CD4-positive, alpha-beta T cell treated with Interleukin-4 for 1 hour (primary cell): ENCODE measurements around the gene MAGOH.

Experiments
- DNase-seq, 2 donors: peaks; one replicate each; pipeline ENCODE4 v3.0.0-alpha.2; 2020 to 2022

The MAGOH gene

GRCh38 chr1:53270107-53270506 is 31.8 kb upstream of the MAGOH start:
- no peak for DNase-seq

GRCh38 chr1:53267761-53268160 is 29.4 kb upstream of the MAGOH start:
- DNase-seq: no peak

- no peak for DNase-seq
Observed at GRCh38 chr1:53266038-53266437, 27.7 kb upstream of the MAGOH start.

GRCh38 chr1:53265581-53265980 is 27.3 kb upstream of the MAGOH start:
- no peak for DNase-seq

- DNase-seq: no peak
Observed at GRCh38 chr1:53264048-53264447, 25.7 kb upstream of the MAGOH start.

- DNase-seq: no peak
Observed at GRCh38 chr1:53262000-53262399, 23.7 kb upstream of the MAGOH start.

GRCh38 chr1:53260631-53261247 is 22.4 kb upstream of the MAGOH start:
- DNase-seq: no peak

GRCh38 chr1:53259932-53260331 is 21.6 kb upstream of the MAGOH start:
- DNase-seq: no peak

GRCh38 chr1:53258216-53258615 is 19.9 kb upstream of the MAGOH start:
- DNase-seq: no peak

GRCh38 chr1:53257454-53258081 is 19.2 kb upstream of the MAGOH start:
- no peak for DNase-seq

GRCh38 chr1:53256511-53257453 is 18.5 kb upstream of the MAGOH start:
- DNase-seq: no peak

GRCh38 chr1:53255031-53255430 is 16.7 kb upstream of the MAGOH start:
- DNase-seq: no peak

GRCh38 chr1:53254011-53254640 is 15.8 kb upstream of the MAGOH start:
- no peak for DNase-seq

- DNase-seq: no peak
Observed at GRCh38 chr1:53250325-53250724, 12.0 kb upstream of the MAGOH start.

GRCh38 chr1:53249706-53250105 is 11.4 kb upstream of the MAGOH start:
- no peak for DNase-seq

- no peak for DNase-seq
Observed at GRCh38 chr1:53246261-53247134, 8.2 kb upstream of the MAGOH start.

GRCh38 chr1:53244141-53244540 is 5.8 kb upstream of the MAGOH start:
- no peak for DNase-seq

GRCh38 chr1:53242381-53242780 is 4.1 kb upstream of the MAGOH start:
- no peak for DNase-seq

- no peak for DNase-seq
Observed at GRCh38 chr1:53241828-53242227, 3.5 kb upstream of the MAGOH start.

- DNase-seq: no peak
Observed at GRCh38 chr1:53237638-53238037, 680 bp downstream of the MAGOH start.

GRCh38 chr1:53220962-53221286 is 17.4 kb downstream of the MAGOH start:
- DNase-seq: no peak

- peak; percentile 91 to 92 for DNase-seq
Observed at GRCh38 chr1:53220171-53220961, 18.0 kb downstream of the MAGOH start, which contains the start of gene CZIB. Gene CZIB, minus strand, starts transcription at chr1:53220634. Its CDS starts 59 bp downstream, at chr1:53220575.
